Uterus (tissue), 4 donors: ENCODE results near the gene UPB1. TPM values are rescaled to one million over a fixed set of nuclear protein-coding genes. Genes with fewer than 3 reads are reported as not detected.
A peak's percentile ranks its signal among the peaks of the same experiment; 100 is the strongest.

Experiments used
- DNase-seq, 2 donors: peaks; one replicate each; pipeline ENCODE4 v3.0.0-alpha.2; 2019 to 2020
- H3K27ac ChIP-seq, 2 donors: fragments of 200-600 bp; sonication (generic); 1 replicate in 1 of 2; 2 replicates in 1 of 2; pipeline ENCODE4 v1.5.1; 2016 to 2018
- H3K27me3 ChIP-seq, 2 donors: fragments of 200-600 bp; sonication (generic); one replicate each; pipeline ENCODE4 v1.5.1; 2018 to 2019; ENCODE audit warnings: control low read depth in 1 of 2
- H3K36me3 ChIP-seq, 2 donors: fragments of 200-600 bp; sonication (generic); one replicate each; pipeline ENCODE4 v1.5.1; 2019; ENCODE audit warnings: control low read depth in 1 of 2
- H3K4me1 ChIP-seq, 2 donors: fragments of 200-600 bp; sonication (generic); one replicate each; pipeline ENCODE4 v1.5.1; 2018 to 2019; ENCODE audit warnings: control low read depth in 1 of 2
- H3K4me3 ChIP-seq, 2 donors: fragments of 200-600 bp; sonication (generic); 1 replicate in 1 of 2; 2 replicates in 1 of 2; pipeline ENCODE4 v1.5.1; 2018 to 2019; ENCODE audit warnings: mild to moderate bottlenecking in 1 of 2
- H3K9me3 ChIP-seq, 2 donors: fragments of 200-600 bp; sonication (generic); one replicate each; pipeline ENCODE4 v1.5.1; 2019; ENCODE audit warnings: control low read depth in 1 of 2
- POLR2A ChIP-seq, 2 donors: fragments of 450-650 bp; IDR thresholded peaks; one replicate each; pipeline ENCODE4 v1.6.1; 2016; ENCODE audit warnings: antibody characterized with exemption in 2 of 2, mild to moderate bottlenecking in 1 of 2, moderate library complexity in 1 of 2
- intact Hi-C: fragments of 100-400 bp; cut with DNase I; formaldehyde crosslinking; loops from one replicate; pipeline ENCODE4 v1.15.1; 2023; ENCODE audit warnings: low total_unique reads
- total RNA-seq, 4 donors: library from RNA; depleted of rRNA in 3 of 4; stranded (reverse); fragments of >200 nt in 3 of 4; gene quantifications; one replicate each; pipeline versions ENCODE4 v1.1.0 to v1.2.4, GENCODE V29; 2014 to 2023
- TF ChIP-seq, protein P1 (sequence below), 4 experiments: fragments of 200-600 bp in 2 of 4; fragments of 450-650 bp in 2 of 4; sonication (generic) in 2 of 4; IDR thresholded peaks; one replicate each; pipeline ENCODE4 v1.5.1; 2016 to 2019; ENCODE audit warnings: antibody characterized with exemption in 4 of 4, mild to moderate bottlenecking in 2 of 4, moderate library complexity in 1 of 4
- donor health status: DM: yes; HTN: yes; CAD: no.

UPB1 gene
- total RNA-seq, 4 donors from 2014 or later = 0.83 to 2.7 TPM; not detected in 2

- H3K4me1 ChIP-seq = no peaks in the 10 kb centered on the region
- TF ChIP-seq, protein P1, sequence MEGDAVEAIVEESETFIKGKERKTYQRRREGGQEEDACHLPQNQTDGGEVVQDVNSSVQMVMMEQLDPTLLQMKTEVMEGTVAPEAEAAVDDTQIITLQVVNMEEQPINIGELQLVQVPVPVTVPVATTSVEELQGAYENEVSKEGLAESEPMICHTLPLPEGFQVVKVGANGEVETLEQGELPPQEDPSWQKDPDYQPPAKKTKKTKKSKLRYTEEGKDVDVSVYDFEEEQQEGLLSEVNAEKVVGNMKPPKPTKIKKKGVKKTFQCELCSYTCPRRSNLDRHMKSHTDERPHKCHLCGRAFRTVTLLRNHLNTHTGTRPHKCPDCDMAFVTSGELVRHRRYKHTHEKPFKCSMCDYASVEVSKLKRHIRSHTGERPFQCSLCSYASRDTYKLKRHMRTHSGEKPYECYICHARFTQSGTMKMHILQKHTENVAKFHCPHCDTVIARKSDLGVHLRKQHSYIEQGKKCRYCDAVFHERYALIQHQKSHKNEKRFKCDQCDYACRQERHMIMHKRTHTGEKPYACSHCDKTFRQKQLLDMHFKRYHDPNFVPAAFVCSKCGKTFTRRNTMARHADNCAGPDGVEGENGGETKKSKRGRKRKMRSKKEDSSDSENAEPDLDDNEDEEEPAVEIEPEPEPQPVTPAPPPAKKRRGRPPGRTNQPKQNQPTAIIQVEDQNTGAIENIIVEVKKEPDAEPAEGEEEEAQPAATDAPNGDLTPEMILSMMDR (IDR thresholded peaks at IDR 0.05) = peak in 3 of 4 experiments; percentile 19 to 46 (median 20)
- no peak for TF ChIP-seq POLR2A (IDR thresholded peaks at IDR 0.05)
- DNase-seq = peak in 1 of 2 donors; percentile 40
- H3K27ac ChIP-seq = no peak overlapping the region
- intact Hi-C loops = no loop called here
- no peak overlapping the region for H3K4me3 ChIP-seq
- no peaks in the 10 kb centered on the region for H3K36me3 ChIP-seq
- H3K9me3 ChIP-seq = no peaks in the 10 kb centered on the region
- H3K27me3 ChIP-seq = no peaks in the 10 kb centered on the region
Observed at GRCh38 chr22:24503137-24503842, 8.2 kb downstream of the UPB1 start.

GRCh38 chr22:24503843-24504338 lies 8.8 kb downstream of the UPB1 start:
- intact Hi-C loops = no loop called here
- Histone ChIP-seq H3K27me3 (no peaks in the 10 kb centered on the region), H3K4me1 (no peaks in the 10 kb centered on the region)

DNA sequence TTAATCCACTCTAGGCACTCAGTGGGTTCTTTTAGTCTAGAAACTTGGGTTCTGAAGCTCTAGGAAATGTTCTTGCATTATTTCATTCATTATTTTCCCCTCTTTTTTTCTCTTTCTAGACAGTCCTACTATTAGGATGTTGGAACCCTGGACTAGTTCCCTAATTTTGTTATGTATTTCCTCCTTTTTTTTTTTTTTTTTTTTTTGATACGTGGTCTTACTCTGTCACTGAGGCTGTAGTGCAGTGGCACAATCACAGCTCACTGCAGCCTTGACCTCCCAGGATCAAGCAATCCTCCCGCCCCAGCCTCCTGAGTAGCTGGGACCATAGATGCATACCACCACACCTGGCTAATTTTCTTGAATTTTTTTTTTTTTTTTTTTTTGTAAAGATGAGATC lies 9.4 kb downstream of the UPB1 start:
- Histone ChIP-seq H3K9me3 (no peaks in the 10 kb centered on the region), H3K27me3 (no peaks in the 10 kb centered on the region), H3K27ac (no peak overlapping the region), H3K36me3 (no peaks in the 10 kb centered on the region), H3K4me1 (no peaks in the 10 kb centered on the region), H3K4me3 (no peak overlapping the region)
- intact Hi-C loops = no loop called here
- TF ChIP-seq POLR2A (IDR thresholded peaks at IDR 0.05) = no peak
- TF ChIP-seq, protein P1 (IDR thresholded peaks at IDR 0.05) = no peak
- no peak for DNase-seq

More at GRCh38 chr22:24503843-24504338, 8.8 kb downstream of the UPB1 start:
- no peak for TF ChIP-seq POLR2A (IDR thresholded peaks at IDR 0.05)
- TF ChIP-seq, protein P1 (IDR thresholded peaks at IDR 0.05) = no peak
- H3K9me3 ChIP-seq = no peaks in the 10 kb centered on the region
- H3K36me3 ChIP-seq = no peaks in the 10 kb centered on the region
- H3K4me3 ChIP-seq = no peak overlapping the region
- DNase-seq = no peak
- H3K27ac ChIP-seq = no peak overlapping the region

DNA sequence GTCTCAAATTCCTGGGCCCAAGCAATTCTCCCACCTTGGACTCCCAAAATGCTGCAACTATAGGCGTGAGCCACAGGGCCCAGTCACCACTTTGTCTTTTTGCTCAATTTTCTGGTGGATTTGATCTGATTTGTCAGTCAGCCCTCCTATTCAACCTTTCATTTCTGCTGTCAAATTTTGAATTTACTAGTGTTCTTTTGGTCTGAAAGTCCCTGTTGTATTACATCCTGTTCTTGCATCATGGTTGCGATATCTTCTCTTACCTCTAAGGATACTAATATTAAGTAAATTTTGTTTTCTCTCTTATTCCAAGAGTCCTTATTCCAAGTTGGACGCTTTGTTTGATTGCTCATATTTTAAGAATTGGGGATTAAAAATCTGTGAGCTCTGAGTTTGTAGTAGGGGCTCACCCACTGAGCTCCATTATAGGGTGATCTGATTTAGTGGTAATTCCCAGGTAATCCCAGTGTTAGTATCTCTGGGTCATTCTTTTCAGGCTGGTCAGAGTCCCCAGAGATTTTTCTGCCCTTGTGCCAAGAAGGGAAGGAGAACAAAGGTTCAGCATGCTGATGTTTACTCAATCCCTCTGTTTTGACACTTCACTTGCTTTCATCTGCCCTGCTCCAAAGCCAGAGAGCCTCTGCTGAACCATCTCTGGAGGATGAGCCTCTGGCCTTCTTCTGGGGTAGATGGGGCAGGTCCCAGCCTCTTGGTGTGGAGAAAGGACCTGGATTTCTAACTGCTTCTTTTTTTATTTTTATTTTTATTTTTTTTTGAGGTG lies 10.0 kb downstream of the UPB1 start:
- Histone ChIP-seq H3K9me3 (no peaks in the 10 kb centered on the region), H3K4me1 (no peaks in the 10 kb centered on the region), H3K36me3 (no peaks in the 10 kb centered on the region), H3K4me3 (no peak overlapping the region), H3K27me3 (no peaks in the 10 kb centered on the region), H3K27ac (no peak overlapping the region)
- intact Hi-C loops = no loop called here
- no peak for DNase-seq
- TF ChIP-seq POLR2A (IDR thresholded peaks at IDR 0.05) = no peak
- TF ChIP-seq, protein P1 (IDR thresholded peaks at IDR 0.05) = no peak
